Spinal cord (tissue), 10 donors: Measurements from ENCODE around the gene EMP2. TPM values are rescaled to one million over a fixed set of nuclear protein-coding genes. Genes with fewer than 3 reads are reported as not detected.
A peak's percentile ranks its signal among the peaks of the same experiment; 100 is the strongest.

ENCODE experiments used
- DNase-seq, 6 donors: peaks; one replicate each; pipeline versions ENCODE4 v3.0.0 to v3.0.0-alpha.2; 2013 to 2015; ENCODE audit warnings: low spot score in 6 of 6, low read depth in 4 of 6
- H3K27ac ChIP-seq: one replicate; pipeline ENCODE4 v1.5.1; 2013; ENCODE audit warnings: low read depth, low read length, control low read depth
- H3K27me3 ChIP-seq: one replicate; pipeline ENCODE4 v1.6.1; 2013; ENCODE audit warnings: low read length; ENCODE audit not compliant: control insufficient read depth, insufficient read depth
- H3K36me3 ChIP-seq: one replicate; pipeline ENCODE4 v1.6.1; 2013; ENCODE audit warnings: low read length; ENCODE audit not compliant: control insufficient read depth, insufficient read depth
- H3K4me1 ChIP-seq: one replicate; pipeline ENCODE4 v1.6.1; 2013; ENCODE audit warnings: low read length; ENCODE audit not compliant: control insufficient read depth, insufficient read depth
- H3K4me3 ChIP-seq: one replicate; pipeline ENCODE4 v1.5.1; 2013; ENCODE audit warnings: low read depth, low read length, control low read depth
- H3K9me3 ChIP-seq: one replicate; pipeline ENCODE4 v1.6.1; 2013; ENCODE audit warnings: low read length; ENCODE audit not compliant: control insufficient read depth, insufficient read depth
- WGBS: methylation state at CpG from one replicate; pipeline ENCODE4 v1.1.5; 2013; ENCODE audit warnings: missing lambda C conversion rate; ENCODE audit not compliant: insufficient coverage; 5-methylcytosine and 5-hydroxymethylcytosine counted together
- polyA plus RNA-seq, 2 donors: library from polyadenylated mRNA; unstranded; fragments of 120-200 nt; gene quantifications; one replicate each; pipeline ENCODE4 v1.2.1, GENCODE V29; 2013; ENCODE audit not compliant: insufficient read length in 2 of 2
- total RNA-seq, 2 donors: library from RNA; depleted of rRNA in 1 of 2; stranded (reverse); fragments of 120-200 nt in 1 of 2; fragments of >200 nt in 1 of 2; gene quantifications; one replicate each; pipeline versions ENCODE4 v1.2.3 to v1.2.4, GENCODE V29; 2013 to 2014
- donor health status: healthy.

The EMP2 gene
- total and polyA plus RNA-seq, 4 donors: 19.7 to 40.9 (median 30.9) TPM

- Histone ChIP-seq H3K27me3 (no peaks in the 10 kb centered on the region), H3K36me3 (no peaks in the 10 kb centered on the region), H3K4me1 (peaks cover 18% of the 10 kb centered on the region), H3K9me3 (no peaks in the 10 kb centered on the region), H3K4me3 (no peak overlapping the region), H3K27ac (no peak overlapping the region)
- WGBS: 84% methylated on average over 3 of the region's 3 CpGs
- no peak for DNase-seq
Measured at GRCh38 chr16:10556236-10556635, 24.2 kb downstream of the EMP2 start.

GRCh38 chr16:10554569-10554968 is 25.8 kb downstream of the EMP2 start:
- peaks cover 18% of the 10 kb centered on the region for H3K4me1 ChIP-seq

GRCh38 chr16:10552998-10553491 is 27.4 kb downstream of the EMP2 start:
- H3K4me1 ChIP-seq: peaks cover 5% of the 10 kb centered on the region
- H3K4me3 ChIP-seq: no peak overlapping the region
- no peaks in the 10 kb centered on the region for H3K27me3 ChIP-seq
- 97% methylated on average over 17 of the region's 19 CpGs for WGBS
- DNase-seq: no peak
- H3K36me3 ChIP-seq: no peaks in the 10 kb centered on the region
- no peaks in the 10 kb centered on the region for H3K9me3 ChIP-seq
- no peak overlapping the region for H3K27ac ChIP-seq

More at GRCh38 chr16:10554569-10554968, 25.8 kb downstream of the EMP2 start:
- DNase-seq: no peak
- Histone ChIP-seq H3K9me3 (no peaks in the 10 kb centered on the region), H3K27me3 (no peaks in the 10 kb centered on the region), H3K4me3 (no peak overlapping the region), H3K27ac (no peak overlapping the region), H3K36me3 (no peaks in the 10 kb centered on the region)
- 62% methylated on average over 4 of the region's 7 CpGs for WGBS

- WGBS: no CpG with 5 or more reads among the region's 2 CpGs
- H3K36me3 ChIP-seq: no peaks in the 10 kb centered on the region
- H3K9me3 ChIP-seq: no peaks in the 10 kb centered on the region
- peaks cover 5% of the 10 kb centered on the region for H3K4me1 ChIP-seq
- DNase-seq: no peak
- no peaks in the 10 kb centered on the region for H3K27me3 ChIP-seq
- no peak overlapping the region for H3K27ac ChIP-seq
- H3K4me3 ChIP-seq: no peak overlapping the region
Measured at GRCh38 chr16:10552281-10552680, 28.1 kb downstream of the EMP2 start.

- H3K36me3 ChIP-seq: no peaks in the 10 kb centered on the region
- WGBS: no CpG with 5 or more reads among the region's 2 CpGs
- H3K4me3 ChIP-seq: no peak overlapping the region
- peak in 1 of 6 donors; percentile 43 for DNase-seq
- H3K27me3 ChIP-seq: no peaks in the 10 kb centered on the region
- no peaks in the 10 kb centered on the region for H3K9me3 ChIP-seq
- peak overlapping the region; percentile 48 for H3K27ac ChIP-seq
- peaks cover 5% of the 10 kb centered on the region for H3K4me1 ChIP-seq
Measured at GRCh38 chr16:10551881-10552280, 28.5 kb downstream of the EMP2 start.

GRCh38 chr16:10548404-10548803 is 32.0 kb downstream of the EMP2 start:
- DNase-seq: no peak
- no CpG with 5 or more reads among the region's 1 CpG for WGBS
- H3K27ac ChIP-seq: no peak overlapping the region
- no peaks in the 10 kb centered on the region for H3K27me3 ChIP-seq
- no peaks in the 10 kb centered on the region for H3K9me3 ChIP-seq
- H3K4me1 ChIP-seq: peaks cover 4% of the 10 kb centered on the region
- H3K36me3 ChIP-seq: peaks cover 3% of the 10 kb centered on the region
- H3K4me3 ChIP-seq: no peak overlapping the region

GRCh38 chr16:10547708-10548107 is 32.7 kb downstream of the EMP2 start:
- no peaks in the 10 kb centered on the region for H3K4me1 ChIP-seq
- no peaks in the 10 kb centered on the region for H3K27me3 ChIP-seq
- no peak overlapping the region for H3K27ac ChIP-seq
- no peak overlapping the region for H3K4me3 ChIP-seq
- H3K9me3 ChIP-seq: no peaks in the 10 kb centered on the region
- H3K36me3 ChIP-seq: peaks cover 3% of the 10 kb centered on the region
- DNase-seq: no peak
- 89% methylated on average over 4 of the region's 6 CpGs for WGBS

GRCh38 chr16:10543231-10543977 is 37.0 kb downstream of the EMP2 start:
- H3K27ac ChIP-seq: no peak overlapping the region
- 100% methylated on average over 2 of the region's 16 CpGs for WGBS
- H3K27me3 ChIP-seq: no peaks in the 10 kb centered on the region
- H3K4me3 ChIP-seq: no peak overlapping the region
- H3K9me3 ChIP-seq: no peaks in the 10 kb centered on the region
- H3K4me1 ChIP-seq: peaks cover 5% of the 10 kb centered on the region
- peaks cover 4% of the 10 kb centered on the region for H3K36me3 ChIP-seq
- no peak for DNase-seq

GRCh38 chr16:10541366-10541765 is 39.0 kb downstream of the EMP2 start:
- no peak overlapping the region for H3K27ac ChIP-seq
- H3K27me3 ChIP-seq: no peaks in the 10 kb centered on the region
- WGBS: 70% methylated on average over 4 of the region's 7 CpGs
- peak in 1 of 6 donors; percentile 51 for DNase-seq
- peaks cover 5% of the 10 kb centered on the region for H3K4me1 ChIP-seq
- no peak overlapping the region for H3K4me3 ChIP-seq
- peaks cover 19% of the 10 kb centered on the region for H3K36me3 ChIP-seq
- H3K9me3 ChIP-seq: no peaks in the 10 kb centered on the region

- 91% methylated on average over 5 of the region's 5 CpGs for WGBS
- Histone ChIP-seq H3K4me1 (peaks cover 5% of the 10 kb centered on the region), H3K4me3 (no peak overlapping the region), H3K27me3 (no peaks in the 10 kb centered on the region), H3K9me3 (no peaks in the 10 kb centered on the region), H3K36me3 (peaks cover 19% of the 10 kb centered on the region), H3K27ac (no peak overlapping the region)
- no peak for DNase-seq
Measured at GRCh38 chr16:10539793-10540192, 40.6 kb downstream of the EMP2 start.
